Esophagus squamous epithelium (tissue), 5 donors: ENCODE measurements around the gene IRX5. TPM values are rescaled to one million over a fixed set of nuclear protein-coding genes. Genes with fewer than 3 reads are reported as not detected.
A peak's percentile ranks its signal among the peaks of the same experiment; 100 is the strongest.

ENCODE experiments used
- DNase-seq: peaks from one replicate; lab custom pipeline; 2025; lab: John Stamatoyannopoulos, UW
- H3K27ac ChIP-seq, 4 donors: fragments of 200-600 bp; sonication (generic); one replicate each; pipeline ENCODE4 v1.5.1; 2016 to 2019; ENCODE audit warnings: mild to moderate bottlenecking in 1 of 4
- H3K27me3 ChIP-seq, 4 donors: fragments of 200-600 bp; sonication (generic); 1 replicate in 3 of 4; 2 replicates in 1 of 4; pipeline versions ENCODE4 v1.5.1 to v1.6.0; 2017 to 2021; ENCODE audit warnings: antibody characterized with exemption in 1 of 4
- H3K36me3 ChIP-seq, 3 donors: fragments of 200-600 bp; sonication (generic); one replicate each; pipeline ENCODE4 v1.5.1; 2016 to 2019
- H3K4me1 ChIP-seq, 3 donors: fragments of 200-600 bp; sonication (generic); one replicate each; pipeline ENCODE4 v1.5.1; 2017 to 2019
- H3K4me3 ChIP-seq, 4 donors: fragments of 200-600 bp; sonication (generic); 1 replicate in 3 of 4; 2 replicates in 1 of 4; pipeline ENCODE4 v1.5.1; 2016 to 2019; ENCODE audit warnings: mild to moderate bottlenecking in 2 of 4, moderate library complexity in 1 of 4
- H3K9me3 ChIP-seq, 3 donors: fragments of 200-600 bp; sonication (generic); one replicate each; pipeline ENCODE4 v1.5.1; 2016 to 2019
- POLR2A ChIP-seq, 4 donors: fragments of 450-650 bp; IDR thresholded peaks; one replicate each; pipeline ENCODE4 v1.6.1; 2017; ENCODE audit warnings: antibody characterized with exemption in 4 of 4, mild to moderate bottlenecking in 4 of 4, moderate library complexity in 3 of 4
- WGBS, 2 donors: methylation state at CpG; one replicate each; pipeline ENCODE4 v1.1.5; 2018; 5-methylcytosine and 5-hydroxymethylcytosine counted together
- intact Hi-C: fragments of 100-400 bp; cut with DNase I; formaldehyde crosslinking; loops from one replicate; pipeline ENCODE4 v1.15.0; 2022
- total RNA-seq, 4 donors: library from RNA; depleted of rRNA; stranded (reverse); fragments of >200 nt; gene quantifications; one replicate each; pipeline ENCODE4 v1.1.0, GENCODE V29; 2016
- TF ChIP-seq, protein P1 (sequence below), 6 experiments: fragments of 450-650 bp in 4 of 6; fragments of 200-600 bp in 2 of 6; sonication (generic) in 2 of 6; IDR thresholded peaks; one replicate each; pipeline ENCODE4 v1.5.1; 2016 to 2019; ENCODE audit warnings: antibody characterized with exemption in 6 of 6, mild to moderate bottlenecking in 4 of 6, moderate library complexity in 4 of 6
- donor health status: DM: yes; HTN: yes; CAD: no.

The IRX5 gene
- total RNA-seq, 4 donors from 2014 or later = 11.9 to 23.5 (median 14.0) TPM

DNA sequence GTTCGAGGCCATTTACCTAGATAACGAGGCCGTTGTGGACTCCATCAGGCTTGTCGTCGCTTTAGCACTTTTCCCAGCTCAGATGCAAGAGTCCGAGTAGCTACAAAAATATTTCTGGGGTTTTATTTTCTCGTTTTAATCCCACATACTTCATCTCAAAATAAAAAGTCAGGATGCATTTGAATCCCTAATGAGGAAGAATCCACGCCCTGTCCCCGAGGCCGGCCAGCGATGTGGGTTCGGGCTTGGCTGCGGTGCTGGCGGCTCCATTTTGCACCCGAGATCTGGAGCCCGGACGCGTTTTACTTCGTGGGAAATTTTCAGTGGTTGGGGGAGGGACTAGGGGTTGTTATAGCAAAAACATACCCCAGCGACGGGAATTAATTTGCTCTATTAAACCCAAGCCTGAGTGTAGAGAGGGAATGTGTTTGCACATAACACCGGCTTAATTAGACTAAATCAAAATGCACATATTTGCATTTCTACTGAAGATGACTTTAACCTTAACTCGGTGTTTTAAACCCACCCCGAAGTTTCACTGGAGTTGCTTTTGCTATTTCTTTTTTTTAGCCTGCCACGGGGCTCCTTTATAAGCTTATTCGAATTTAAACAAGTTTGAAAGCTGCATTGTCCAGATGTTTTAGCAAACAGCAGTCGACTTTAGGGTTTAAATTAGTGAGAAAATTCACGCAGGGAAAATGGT is 4.8 kb downstream of the IRX5 start:
- intact Hi-C loops = no loop called here
- Histone ChIP-seq H3K27me3 (peaks cover 0 to 95% (median 47%) of the 10 kb centered on the region in 4 donors), H3K27ac (peak overlapping the region in 3 of 4 donors; percentile 63 to 94 (median 71))

DNA sequence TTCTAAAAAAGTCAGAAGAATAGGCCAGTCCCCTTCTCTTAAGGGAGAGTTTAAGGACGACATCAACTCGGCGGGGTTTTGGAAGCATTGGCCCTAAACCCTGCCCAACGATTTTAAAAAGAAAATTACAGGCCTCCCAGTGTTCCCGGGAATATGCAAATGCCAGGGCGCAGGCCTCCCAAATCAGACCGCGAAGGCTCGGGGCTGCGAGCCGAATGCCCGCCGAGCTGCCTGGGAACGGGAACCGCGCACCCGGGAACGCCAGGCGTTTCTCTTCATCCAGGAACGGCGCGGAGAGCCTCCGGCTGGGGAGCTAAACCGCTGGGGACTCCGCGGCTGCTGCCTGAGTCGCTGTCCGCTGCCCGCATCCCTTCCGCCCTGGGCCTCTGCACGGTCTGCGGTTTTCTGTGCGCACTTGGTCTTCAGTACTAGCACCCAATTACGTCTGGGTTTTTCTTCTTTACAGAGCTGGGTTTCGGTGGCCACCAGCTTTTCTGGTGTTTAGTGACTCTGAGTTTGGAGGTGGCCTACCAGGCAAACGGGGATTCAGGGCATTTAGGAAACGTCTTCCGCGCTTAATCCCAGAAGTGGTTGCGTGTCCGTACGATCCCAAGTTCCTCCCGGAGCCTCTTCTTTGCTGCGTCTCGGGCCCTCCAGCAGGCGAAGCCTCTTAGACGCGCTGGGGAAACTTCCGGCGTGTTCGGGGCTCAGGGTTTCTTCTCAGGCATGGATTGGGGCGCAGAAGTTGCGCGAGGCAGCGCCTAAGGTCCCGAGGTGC is 5.7 kb downstream of the IRX5 start:
- peaks cover 0 to 100% (median 47%) of the 10 kb centered on the region in 4 donors for H3K27me3 ChIP-seq
- H3K4me1 ChIP-seq = peaks cover 2 to 77% (median 22%) of the 10 kb centered on the region in 3 donors
- H3K9me3 ChIP-seq = no peaks in the 10 kb centered on the region
- no peak for DNase-seq
- peaks cover 0 to 38% (median 0%) of the 10 kb centered on the region in 3 donors for H3K36me3 ChIP-seq
- intact Hi-C loops = no loop called here
- no peak for TF ChIP-seq POLR2A (IDR thresholded peaks at IDR 0.05)
- TF ChIP-seq, protein P1, sequence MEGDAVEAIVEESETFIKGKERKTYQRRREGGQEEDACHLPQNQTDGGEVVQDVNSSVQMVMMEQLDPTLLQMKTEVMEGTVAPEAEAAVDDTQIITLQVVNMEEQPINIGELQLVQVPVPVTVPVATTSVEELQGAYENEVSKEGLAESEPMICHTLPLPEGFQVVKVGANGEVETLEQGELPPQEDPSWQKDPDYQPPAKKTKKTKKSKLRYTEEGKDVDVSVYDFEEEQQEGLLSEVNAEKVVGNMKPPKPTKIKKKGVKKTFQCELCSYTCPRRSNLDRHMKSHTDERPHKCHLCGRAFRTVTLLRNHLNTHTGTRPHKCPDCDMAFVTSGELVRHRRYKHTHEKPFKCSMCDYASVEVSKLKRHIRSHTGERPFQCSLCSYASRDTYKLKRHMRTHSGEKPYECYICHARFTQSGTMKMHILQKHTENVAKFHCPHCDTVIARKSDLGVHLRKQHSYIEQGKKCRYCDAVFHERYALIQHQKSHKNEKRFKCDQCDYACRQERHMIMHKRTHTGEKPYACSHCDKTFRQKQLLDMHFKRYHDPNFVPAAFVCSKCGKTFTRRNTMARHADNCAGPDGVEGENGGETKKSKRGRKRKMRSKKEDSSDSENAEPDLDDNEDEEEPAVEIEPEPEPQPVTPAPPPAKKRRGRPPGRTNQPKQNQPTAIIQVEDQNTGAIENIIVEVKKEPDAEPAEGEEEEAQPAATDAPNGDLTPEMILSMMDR (IDR thresholded peaks at IDR 0.05) = no peak
- WGBS, 2 donors = 16 to 47% methylated on average over 3 to 20 of the region's 56 CpGs
- peak overlapping the region; percentile 25 to 79 (median 68) for H3K4me3 ChIP-seq
- H3K27ac ChIP-seq = peak overlapping the region; percentile 7 to 94 (median 67)

More for the DNA sequence above, 4.8 kb downstream of the IRX5 start:
- TF ChIP-seq, protein P1 (IDR thresholded peaks at IDR 0.05) = no peak
- no peak for TF ChIP-seq POLR2A (IDR thresholded peaks at IDR 0.05)
- 25 to 34% methylated on average over 22 to 24 of the region's 28 CpGs for WGBS, 2 donors
- DNase-seq = no peak
- Histone ChIP-seq H3K36me3 (peaks cover 0 to 38% (median 0%) of the 10 kb centered on the region in 3 donors), H3K4me1 (peaks cover 7 to 85% (median 25%) of the 10 kb centered on the region in 3 donors), H3K4me3 (peak overlapping the region; percentile 13 to 79 (median 68)), H3K9me3 (no peaks in the 10 kb centered on the region)

GRCh38 chr16:54936979-54937670 is 6.5 kb downstream of the IRX5 start:
- Histone ChIP-seq H3K9me3 (no peaks in the 10 kb centered on the region), H3K4me3 (peak overlapping the region; percentile 25 to 79 (median 68)), H3K4me1 (peaks cover 0 to 70% (median 18%) of the 10 kb centered on the region in 3 donors), H3K27ac (peak overlapping the region; percentile 7 to 94 (median 67)), H3K36me3 (peaks cover 0 to 38% (median 0%) of the 10 kb centered on the region in 3 donors), H3K27me3 (peaks cover 0 to 100% (median 41%) of the 10 kb centered on the region in 4 donors)
- DNase-seq = no peak
- 6 to 11% methylated on average over 6 to 11 of the region's 39 CpGs for WGBS, 2 donors
- TF ChIP-seq, protein P1 (IDR thresholded peaks at IDR 0.05) = peak in 5 of 6 experiments; percentile 29 to 73 (median 58)
- no peak for TF ChIP-seq POLR2A (IDR thresholded peaks at IDR 0.05)
- intact Hi-C loops = no loop called here

DNA sequence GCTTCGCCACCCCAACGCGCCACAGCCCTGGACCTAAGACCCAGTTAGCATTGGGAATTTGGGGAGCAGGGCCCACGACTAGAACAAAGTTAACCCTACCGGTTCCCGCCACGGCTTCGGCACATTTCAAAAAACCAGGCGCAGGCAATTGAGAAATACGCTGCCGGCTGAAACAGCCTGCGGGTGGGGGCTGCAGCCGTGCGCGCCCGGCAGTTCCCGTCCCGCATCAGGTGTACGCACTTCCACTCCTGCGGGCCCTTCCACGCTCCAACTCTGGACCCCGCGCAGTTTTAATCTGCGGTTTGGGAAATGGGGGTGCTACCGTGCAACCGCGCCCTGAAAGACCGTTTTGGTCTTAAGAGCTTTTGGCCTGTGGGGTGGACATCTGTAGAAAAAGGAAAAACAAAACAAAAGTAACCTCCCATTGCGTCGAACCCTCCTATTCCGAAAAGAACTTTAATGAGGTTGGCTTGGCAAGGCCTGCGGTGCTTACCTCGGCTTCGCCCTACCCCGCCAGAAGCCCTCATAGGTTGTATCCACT is 7.1 kb downstream of the IRX5 start:
- H3K4me1 ChIP-seq = peaks cover 0 to 63% (median 18%) of the 10 kb centered on the region in 3 donors
- intact Hi-C loops = no loop called here
- DNase-seq = no peak
- H3K27ac ChIP-seq = peak overlapping the region in 3 of 4 donors; percentile 6 to 94 (median 71)
- H3K27me3 ChIP-seq = peaks cover 0 to 99% (median 34%) of the 10 kb centered on the region in 4 donors
- WGBS, 2 donors = 52 to 60% methylated on average over 12 to 22 of the region's 35 CpGs
- TF ChIP-seq, protein P1 (IDR thresholded peaks at IDR 0.05) = no peak
- no peak for TF ChIP-seq POLR2A (IDR thresholded peaks at IDR 0.05)
- H3K9me3 ChIP-seq = no peaks in the 10 kb centered on the region
- H3K36me3 ChIP-seq = peaks cover 0 to 37% (median 0%) of the 10 kb centered on the region in 3 donors
- H3K4me3 ChIP-seq = peak overlapping the region in 3 of 4 donors; percentile 63 to 79 (median 74)
